GM19239 (cell line): ENCODE measurements around the gene DTNB.
"Not testable (repeated sequence)": the region's sequence is repeated elsewhere in the genome, so short reads cannot be mapped to it uniquely, and the experiment has no call there.

Experiments used
- DNase-seq: peaks from one replicate; pipeline ENCODE4 v3.0.0; 2011; ENCODE audit warnings: low spot score; ENCODE audit not compliant: insufficient read length
- FAIRE-seq: peaks from 2 replicates; lab custom pipeline; 2011; peaks lifted over from hg19 to GRCh38; lab: Jason Lieb, UNC

The DTNB gene

DNA sequence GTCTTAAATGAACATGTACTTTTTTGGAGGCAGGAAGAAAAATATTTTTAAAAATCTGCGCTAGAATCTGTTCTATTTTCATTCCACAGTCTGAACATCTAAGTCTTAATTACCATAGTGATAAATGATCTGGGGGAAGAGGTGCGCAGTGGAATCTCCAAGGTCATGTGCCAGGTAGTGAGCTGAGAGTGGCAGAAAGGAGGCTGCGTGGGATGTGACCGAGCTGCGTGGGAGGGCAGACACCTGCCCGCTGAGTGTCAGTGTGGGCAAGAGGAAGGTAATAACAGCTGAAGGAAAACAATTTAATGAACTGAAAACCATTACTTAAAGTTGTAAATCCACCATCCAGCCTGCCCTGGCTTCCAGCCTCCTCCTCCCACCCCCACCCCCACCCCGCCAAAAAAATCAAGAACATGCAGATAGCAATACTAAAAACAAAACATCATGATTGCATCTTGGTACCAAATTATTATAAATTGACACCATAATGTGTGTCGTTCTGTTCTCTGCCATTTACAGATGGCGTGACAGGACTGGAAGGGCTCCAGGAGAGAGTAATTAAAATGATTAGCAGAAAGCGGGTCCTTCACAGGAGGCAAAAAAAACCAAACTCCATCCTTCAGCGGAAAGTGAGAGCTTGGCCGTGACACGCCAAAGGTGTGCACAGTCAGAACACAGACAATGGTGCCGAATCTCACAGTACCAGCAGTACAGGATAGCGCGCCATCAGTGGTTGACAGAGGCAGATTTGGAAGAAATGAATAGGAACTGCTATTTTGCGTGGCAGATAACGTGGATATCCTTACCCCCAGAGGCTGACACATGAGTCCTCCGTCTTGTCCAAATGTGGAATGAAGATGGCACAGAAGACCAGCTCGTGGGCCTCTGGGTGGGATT lies 11.4 kb upstream of the DTNB start:
- DNase-seq: no peak
- FAIRE-seq: no peak

DNA sequence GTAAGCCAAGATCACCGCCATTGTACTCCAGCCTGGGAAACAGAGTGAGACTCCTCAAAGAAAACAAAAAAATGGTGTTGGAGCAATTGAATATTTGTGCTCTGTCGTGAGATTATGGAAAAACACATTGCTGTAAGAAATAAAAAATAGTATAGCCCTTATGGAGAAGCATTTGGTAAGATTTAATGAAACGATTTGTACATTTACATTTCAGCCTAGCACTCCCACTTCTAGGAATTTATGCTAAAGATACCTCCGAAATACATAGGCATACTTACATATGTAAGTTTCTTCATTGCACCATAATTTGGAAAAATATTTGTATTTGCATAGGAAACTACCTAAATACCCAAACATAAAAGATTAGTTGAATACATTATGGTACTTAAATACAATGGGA lies 8.7 kb upstream of the DTNB start:
- no peak for DNase-seq
- FAIRE-seq: no peak

DNA sequence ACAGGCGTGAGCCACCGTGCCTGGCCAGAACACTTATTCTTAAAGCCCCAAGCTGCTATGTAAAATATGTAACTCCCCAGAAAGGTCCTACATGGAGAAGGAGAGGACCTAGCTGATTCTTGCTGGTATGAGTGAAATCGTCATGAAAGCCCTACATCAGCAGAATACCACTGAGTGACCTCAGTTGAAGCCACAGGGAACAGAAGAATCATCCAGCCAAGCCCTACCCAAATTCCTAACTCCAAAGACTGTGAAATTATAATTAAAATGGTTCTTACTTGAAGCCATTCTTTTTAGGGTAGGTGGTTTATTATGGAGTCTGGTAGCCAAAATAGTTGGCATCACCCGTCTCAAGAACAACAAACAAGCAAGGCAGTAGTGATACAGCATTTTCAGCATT lies 4.5 kb upstream of the DTNB start:
- DNase-seq (no peak), FAIRE-seq (no peak)

DNA sequence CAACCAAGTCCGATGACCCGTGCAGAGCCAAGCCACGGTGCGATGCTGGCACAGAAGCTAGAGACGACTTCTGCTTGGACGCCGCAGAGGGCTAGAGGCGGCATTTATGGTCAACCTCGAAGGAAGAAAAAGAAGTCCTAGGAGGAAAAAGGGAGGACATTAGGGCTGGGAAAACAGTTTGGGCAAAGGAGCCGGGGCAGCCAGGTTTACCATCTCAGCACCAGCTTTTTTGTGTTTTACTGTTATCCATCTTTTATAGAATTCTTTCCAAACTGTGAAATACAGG lies 643 bp upstream of the DTNB start:
- DNase-seq (no peak), FAIRE-seq (no peak)

DNA sequence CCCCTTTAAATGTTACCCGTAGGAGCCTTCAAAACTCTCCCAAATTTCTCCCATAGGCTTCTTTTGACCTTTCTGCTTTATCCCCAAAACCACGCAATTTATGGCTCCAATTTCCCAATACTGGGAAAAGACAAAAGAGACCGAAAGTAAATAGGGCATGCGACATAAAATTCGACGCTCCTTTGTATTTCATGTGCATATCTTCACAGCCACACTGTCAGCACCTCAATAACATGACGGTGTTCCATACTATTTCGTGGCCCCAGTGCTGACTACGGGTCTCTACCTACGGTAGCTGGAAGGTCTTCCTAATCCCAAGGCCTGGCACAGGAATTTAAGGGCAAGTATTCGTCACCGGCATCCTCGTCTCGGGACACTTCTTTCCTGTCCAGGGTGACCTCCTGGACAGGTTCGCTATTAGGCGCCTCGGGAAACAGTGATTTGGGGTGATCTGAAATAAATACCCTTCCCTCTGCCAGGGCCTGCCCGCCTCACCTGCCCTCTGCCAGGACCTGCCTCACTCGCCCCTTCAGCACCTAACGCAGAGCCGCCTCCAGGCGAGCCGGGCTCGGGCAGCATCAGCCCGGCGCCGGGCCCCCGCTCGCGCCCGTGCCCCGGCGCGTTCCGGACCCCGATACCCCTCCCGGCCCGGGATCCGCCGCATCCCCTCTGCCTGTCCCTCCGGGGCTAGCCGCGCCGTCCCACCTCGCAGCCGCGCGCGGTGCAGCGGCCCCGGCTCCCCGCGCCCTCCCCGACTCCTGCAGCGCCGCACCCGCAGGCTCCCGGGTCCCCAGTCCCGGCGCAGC lies 680 bp downstream of the DTNB start:
- FAIRE-seq: peak; percentile 72
- DNase-seq: peak; percentile 69

DNA sequence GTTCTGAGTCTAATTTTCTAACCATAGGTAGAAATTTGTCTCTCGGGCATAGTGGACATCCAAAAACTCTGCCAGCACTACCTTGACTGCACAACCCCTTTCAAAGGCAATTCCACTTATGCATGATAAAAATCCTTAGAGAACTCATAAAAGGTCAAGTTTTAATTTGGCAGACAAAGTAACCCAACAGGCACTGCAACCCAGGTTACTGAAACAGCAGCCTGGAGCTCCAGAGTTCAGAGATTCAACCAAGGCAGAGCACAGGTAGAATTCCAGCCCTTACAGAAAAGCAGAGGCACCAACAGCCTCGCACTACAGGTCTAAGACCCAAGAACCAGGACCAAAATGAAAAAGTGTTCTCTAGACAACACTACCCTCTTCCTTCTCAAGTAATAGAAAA lies 1.8 kb downstream of the DTNB start:
- FAIRE-seq (no peak), DNase-seq (no peak)

DNA sequence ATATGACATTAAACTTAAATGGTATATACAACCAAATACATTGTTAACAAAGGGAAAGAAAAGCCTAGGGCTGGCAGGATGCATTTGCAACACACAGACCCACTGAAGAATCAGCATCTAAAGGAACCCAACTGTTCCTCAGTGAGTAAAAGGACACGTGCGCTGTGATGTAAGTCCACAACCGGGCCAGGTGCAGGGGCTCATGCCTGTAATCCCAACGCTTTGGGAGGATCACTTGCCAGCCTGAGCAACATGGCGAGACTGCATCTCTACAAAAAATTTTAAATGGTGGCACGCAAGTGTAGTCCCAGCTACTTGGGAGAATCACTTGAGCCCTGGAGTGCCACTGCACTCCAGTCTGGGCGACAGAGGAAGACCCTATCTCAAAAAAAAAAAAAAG lies 3.9 kb downstream of the DTNB start:
- no peak for FAIRE-seq
- DNase-seq: no peak

DNA sequence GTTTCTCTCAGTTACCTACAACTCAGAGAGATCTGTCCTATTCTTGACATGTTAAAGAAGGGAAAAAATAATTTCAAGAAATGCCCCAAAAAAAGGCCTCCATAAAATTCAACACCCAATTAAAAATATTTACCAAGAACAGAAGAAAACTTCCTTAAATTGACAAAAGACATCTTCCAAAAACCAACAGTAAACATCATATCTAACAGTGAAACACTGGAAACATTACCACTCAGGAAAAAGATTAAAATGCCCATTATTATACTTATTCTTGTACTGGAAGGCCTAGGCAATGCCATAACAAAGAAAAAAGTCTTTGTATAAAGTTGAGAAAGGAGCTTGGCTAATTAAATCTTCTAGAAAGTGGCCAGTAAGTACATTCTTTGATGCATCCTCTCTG lies 7.2 kb downstream of the DTNB start:
- no peak for FAIRE-seq
- DNase-seq: no peak

DNA sequence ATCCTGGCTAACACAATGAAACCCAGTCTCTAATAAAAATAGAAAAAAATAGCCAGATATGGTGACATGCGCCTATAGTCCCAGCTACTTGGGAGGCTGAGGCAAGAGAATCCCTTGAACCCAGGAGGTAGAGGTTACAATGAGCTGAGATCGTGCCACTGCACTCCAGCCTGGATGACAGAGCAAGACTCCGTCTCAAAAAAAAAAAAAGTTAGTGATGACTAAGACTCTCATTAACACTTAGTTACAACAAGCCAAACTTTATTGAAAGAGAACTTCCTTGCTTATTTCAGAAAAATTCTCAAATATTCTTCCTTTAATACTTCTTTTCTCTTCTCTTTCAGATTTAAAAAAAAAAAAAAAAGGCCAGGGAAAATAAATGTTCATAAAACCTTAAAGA lies 7.9 kb downstream of the DTNB start:
- FAIRE-seq: not testable (repeated sequence)

DNA sequence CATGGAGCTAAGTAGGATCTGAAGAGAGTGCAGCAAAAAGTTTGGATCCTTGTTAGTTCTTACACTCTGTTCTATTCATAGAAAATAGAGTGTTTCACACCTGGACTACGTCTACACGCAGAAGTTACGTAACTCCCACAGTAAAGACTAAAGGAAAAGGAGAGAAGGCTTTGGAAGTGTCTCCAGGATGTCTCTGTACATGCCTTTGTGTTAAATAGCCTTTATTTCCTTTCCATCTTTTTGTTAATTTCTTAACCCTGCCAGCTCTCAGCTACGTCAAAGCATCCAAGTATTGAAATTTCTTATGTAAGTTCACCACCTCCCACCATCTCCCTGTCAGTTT lies 8.4 kb downstream of the DTNB start:
- DNase-seq (no peak), FAIRE-seq (peak; percentile 4)

More for the DNA sequence above, 7.9 kb downstream of the DTNB start:
- not testable (repeated sequence) for DNase-seq

DNA sequence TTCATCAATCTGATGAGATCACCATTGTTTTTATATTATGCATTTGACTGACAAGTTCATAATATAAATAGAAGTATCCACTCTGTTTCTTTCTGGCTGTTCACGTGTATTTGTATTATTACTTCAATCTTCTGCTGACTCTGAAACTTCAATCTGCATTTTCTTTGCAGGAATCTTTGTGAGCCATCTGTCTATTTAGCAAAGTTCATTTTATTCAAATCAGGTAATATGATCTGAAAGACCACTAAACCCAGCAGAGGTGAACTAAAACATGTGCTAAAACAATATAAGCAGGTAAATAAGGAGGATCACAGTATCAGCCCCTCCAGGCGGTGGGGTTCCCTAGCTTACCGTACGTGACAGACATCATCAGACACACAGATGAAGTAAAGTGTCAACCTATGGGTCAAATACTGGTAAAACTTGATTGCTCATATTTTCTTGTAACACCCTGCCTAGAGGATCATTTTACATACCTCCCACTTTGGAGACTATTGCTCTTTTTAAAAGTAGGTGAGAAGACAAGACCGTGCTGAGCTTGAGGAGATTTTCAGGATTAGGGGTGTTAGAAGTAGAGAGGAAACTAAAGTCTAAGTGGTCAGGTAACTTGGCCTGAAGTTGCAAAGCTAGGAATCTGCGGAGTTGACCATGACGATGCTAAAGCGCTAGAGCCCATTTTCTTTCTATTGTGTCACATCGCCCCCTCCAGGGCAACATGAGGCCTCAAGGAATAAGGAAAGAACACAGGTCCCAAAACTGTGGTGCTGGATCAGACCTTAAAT lies 9.0 kb downstream of the DTNB start:
- FAIRE-seq: peak; percentile 56
- DNase-seq: no peak

DNA sequence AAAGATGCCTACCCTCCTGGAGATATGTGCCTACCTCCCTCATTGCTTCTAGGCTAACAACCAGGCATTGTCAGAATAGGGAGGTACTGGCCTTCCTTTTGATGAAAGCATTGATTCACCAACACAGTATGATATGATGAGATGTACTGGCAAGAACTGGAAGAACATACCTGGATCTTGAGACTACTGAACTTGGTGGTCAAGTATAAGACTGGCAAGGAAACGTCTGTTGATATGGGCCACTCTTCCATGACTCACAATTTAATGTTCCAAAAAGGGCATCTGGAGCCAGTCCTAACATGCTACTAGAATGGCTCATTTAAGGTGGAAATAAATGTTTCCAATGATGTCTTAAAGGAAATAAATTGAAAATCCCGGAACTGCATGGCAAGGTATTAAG lies 18.1 kb downstream of the DTNB start:
- no peak for DNase-seq
- no peak for FAIRE-seq

DNA sequence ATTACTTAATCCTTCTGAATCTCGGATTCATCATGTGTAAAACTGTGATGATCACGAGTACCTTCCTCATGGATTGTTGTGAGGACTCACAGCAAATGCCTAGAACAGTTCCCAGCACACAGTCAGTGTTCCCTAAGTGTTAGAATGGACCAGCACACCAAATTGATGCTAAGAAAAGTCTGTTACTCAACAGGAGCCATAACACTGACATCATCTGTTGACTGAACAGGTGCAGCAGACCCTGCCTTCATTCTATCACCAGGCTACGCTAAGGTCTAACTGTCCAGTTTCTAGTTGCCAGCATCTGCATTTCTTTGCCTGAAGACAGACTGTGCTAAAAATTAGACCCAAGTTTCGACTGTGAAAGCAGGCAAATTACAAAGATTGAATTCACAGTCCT lies 18.6 kb downstream of the DTNB start:
- FAIRE-seq: no peak

DNA sequence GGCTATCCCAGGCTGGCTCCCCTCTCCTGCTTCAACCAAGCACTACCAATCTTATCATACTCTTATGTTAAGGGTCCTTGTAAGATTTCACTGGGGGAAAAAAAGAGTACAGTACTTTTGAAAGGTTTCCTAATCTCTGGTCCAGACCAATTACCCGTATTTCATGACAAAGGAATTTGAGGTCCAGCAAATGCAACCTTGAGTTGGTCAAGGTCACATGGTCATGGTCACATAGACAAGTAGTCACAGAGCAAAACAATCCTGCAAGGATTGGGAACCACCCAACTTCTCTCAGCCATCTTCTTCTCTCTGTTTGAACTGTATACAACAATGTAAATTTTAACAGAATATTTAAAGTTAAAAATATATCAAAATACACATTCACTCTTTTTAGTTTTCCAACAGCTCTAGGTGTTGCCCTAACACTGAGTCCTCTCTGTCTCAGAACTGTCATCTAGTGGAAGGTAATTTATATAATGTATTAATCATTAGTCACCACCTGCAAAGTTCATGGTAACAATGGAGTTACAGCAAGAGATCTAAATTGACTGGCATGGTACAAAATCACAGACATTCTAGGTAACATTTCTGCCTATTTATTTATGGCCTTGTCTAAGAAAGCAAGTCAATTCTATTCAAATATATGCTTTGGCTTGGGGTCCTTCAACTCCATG lies 21.5 kb downstream of the DTNB start:
- FAIRE-seq: no peak
- no peak for DNase-seq

More for the DNA sequence above, 18.6 kb downstream of the DTNB start:
- DNase-seq: no peak

DNA sequence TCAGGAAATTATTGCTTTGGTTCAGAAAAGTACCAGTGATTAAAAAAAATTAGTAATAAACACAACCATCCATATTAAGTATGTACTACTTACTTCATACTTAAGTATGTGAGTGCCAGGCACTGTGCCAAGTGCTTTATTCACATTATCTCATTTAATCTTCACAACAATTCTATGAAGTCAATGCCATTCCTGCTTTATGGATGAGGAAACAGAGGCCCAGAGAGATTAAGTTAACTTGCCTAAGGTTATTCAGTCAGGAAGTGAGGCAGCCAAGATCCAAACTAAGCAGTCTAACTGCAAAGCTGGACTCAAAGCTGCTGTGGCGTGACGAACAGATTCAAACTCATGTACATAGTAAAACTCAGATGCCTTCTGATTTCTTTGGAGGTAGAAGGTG lies 22.3 kb downstream of the DTNB start:
- FAIRE-seq: no peak

DNA sequence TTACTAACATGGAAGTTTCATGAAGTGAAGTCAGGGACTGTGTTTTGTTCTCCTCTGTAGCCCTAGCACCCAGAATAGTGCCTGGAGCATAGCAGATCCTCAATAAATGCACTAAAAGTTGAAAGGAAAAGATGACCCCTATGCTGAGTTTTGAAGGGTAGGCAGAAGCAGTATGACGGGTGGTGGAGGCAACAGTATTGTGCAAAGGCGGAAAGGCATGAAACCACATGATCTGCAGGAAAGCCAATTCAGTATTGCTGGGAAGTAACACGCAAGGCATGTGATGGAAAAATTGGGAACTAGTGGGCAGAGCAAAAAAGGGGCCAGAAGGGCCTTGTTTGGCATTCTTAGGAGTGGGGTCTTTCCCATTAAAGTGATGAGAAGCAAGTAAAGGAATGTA lies 23.1 kb downstream of the DTNB start:
- FAIRE-seq: no peak
- no peak for DNase-seq

More for the DNA sequence above, 22.3 kb downstream of the DTNB start:
- DNase-seq: no peak

DNA sequence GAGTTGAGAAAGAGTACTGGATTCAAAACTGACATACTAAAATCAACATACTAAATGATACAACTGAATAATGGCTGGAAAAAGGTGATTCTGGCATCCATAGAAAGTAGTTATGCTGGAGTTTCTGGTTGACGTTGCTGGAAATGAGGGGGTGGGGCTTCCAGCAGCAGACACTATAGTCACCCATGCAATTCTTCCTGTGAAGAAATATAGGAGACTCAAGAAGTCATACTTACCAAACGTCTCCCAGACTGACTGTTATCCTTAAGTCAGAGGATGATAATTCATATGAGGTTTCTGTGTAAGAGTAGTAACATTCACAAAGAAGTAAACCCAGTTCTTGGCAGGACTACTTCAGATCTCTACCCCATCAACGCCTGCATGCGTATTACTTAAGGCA lies 23.6 kb downstream of the DTNB start:
- FAIRE-seq: no peak
- no peak for DNase-seq

DNA sequence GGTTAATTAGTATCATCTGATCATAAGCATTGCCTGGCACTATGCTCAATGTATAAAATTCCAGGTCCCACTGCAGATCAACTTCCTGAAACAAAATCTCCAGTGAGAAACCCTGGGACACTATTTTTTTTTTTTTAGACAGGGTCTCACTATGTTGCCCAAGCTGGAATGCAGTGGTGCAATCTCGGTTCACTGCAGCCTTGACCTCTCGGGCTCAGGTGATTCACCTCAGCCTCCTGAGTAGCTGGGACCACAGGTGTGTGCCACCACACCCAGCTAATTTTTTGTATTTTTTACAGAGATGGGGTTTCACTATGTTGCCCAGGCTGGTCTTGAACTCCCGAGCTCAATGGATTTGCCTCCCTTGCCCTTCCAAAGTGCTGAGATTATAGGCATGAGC lies 31.1 kb downstream of the DTNB start:
- DNase-seq (no peak), FAIRE-seq (no peak)

DNA sequence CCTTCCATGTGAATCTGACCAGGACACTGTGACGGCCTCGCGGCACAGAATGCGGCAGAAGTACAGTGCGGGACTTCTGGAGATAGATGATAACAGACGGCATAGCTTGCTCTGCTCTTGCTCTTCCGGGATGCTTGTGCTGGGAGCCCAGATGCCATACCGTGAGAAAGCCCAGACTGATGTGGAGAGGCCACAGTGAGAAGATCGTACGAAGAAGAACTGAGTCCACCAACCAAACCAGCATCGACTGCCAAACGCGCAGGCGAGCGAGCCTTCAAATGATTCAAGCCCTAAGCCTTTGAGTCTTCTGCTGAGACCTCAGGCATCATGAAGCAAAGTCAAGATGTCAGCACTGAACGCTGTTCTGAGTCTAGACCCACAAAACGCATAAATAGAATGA lies 33.7 kb downstream of the DTNB start:
- FAIRE-seq (no peak), DNase-seq (no peak)

DNA sequence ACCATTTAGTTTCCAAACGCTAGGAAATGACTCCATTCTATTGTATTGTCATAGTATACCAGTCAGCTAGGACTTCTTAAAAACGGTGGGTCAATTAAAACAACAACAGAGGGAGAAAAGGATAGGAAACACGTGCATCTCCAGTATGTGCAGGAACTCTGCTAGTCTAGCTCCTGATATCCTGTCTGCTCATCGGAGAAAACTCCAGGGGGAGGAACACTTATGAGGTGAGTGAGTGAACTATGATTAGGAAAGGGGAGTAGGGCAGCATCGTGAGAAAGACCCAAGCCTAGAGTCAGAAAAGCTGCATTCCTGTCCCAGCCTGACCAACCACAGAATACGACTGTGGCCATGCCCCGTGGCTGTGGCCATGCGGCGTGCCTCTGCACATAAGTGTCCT lies 34.2 kb downstream of the DTNB start:
- DNase-seq: no peak
- no peak for FAIRE-seq
